Neural progenitor cell (in vitro differentiated cells): ENCODE results near the gene PIGP.

Experiments used
- CTCF ChIP-seq: fragments of 200-600 bp; sonication (generic); IDR thresholded peaks from 2 replicates; pipeline ENCODE4 v1.5.1; 2017; ENCODE audit warnings: antibody characterized with exemption, mild to moderate bottlenecking
- EZH2 ChIP-seq: fragments of 200-600 bp; sonication (generic); IDR thresholded peaks from 2 replicates; pipeline ENCODE4 v1.6.1; 2017; ENCODE audit warnings: antibody characterized with exemption, mild to moderate bottlenecking, moderate library complexity
- EZH2phosphoT487 ChIP-seq: fragments of 200-600 bp; sonication (generic); IDR thresholded peaks from 2 replicates; pipeline ENCODE4 v1.6.1; 2017; ENCODE audit warnings: antibody characterized with exemption

- TF ChIP-seq CTCF (no peak), EZH2 (no peak), EZH2phosphoT487 (no peak)
These were observed 27.4 kb upstream of the PIGP start for GRCh38 chr21:37100316-37100715.
